C4-2B (cell line): ENCODE measurements around the gene MUC5B.

Source experiments
- CTCF ChIP-seq: fragments of 450-650 bp; conservative IDR thresholded peaks from 2 replicates; pipeline ENCODE4 v1.5.1; 2017; ENCODE audit warnings: mild to moderate bottlenecking
- ZFX ChIP-seq: fragments of 450-650 bp; IDR thresholded peaks from 2 replicates; pipeline ENCODE4 v1.6.1; 2017

- no peak for TF ChIP-seq CTCF
- TF ChIP-seq ZFX, result no peak
These were observed 81.1 kb downstream of the MUC5B start for GRCh38 chr11:1303973-1304372.
